ENCODE measurements around the gene ZNF277.

ZNF277 gene

GRCh38 chr7:112215787-112216186, 9.3 kb downstream of the ZNF277 start:
- DNase-seq (ENCODE audit: low read depth), result no peak
- no peak for TF ChIP-seq CTCF (IDR thresholded peaks at IDR 0.05; ENCODE audit: insufficient read depth, low read depth, low read length, missing control alignments)
- H3K4me3 ChIP-seq (ENCODE audit: low read depth, low read length), result no peak overlapping the region

GRCh38 chr7:112220877-112221434, 14.5 kb downstream of the ZNF277 start:
- H3K4me3 ChIP-seq (ENCODE audit: low read depth, low read length), result no peak overlapping the region
- no peak for DNase-seq (ENCODE audit: low read depth)
- no peak for TF ChIP-seq CTCF (IDR thresholded peaks at IDR 0.05; ENCODE audit: insufficient read depth, low read depth, low read length, missing control alignments)

GRCh38 chr7:112223310-112223709, 16.8 kb downstream of the ZNF277 start:
- no peak overlapping the region for H3K4me3 ChIP-seq (ENCODE audit: low read depth, low read length)
- no peak for TF ChIP-seq CTCF (IDR thresholded peaks at IDR 0.05; ENCODE audit: insufficient read depth, low read depth, low read length, missing control alignments)
- no peak for DNase-seq (ENCODE audit: low read depth)

- no peak for DNase-seq (ENCODE audit: low read depth)
- no peak for TF ChIP-seq CTCF (IDR thresholded peaks at IDR 0.05; ENCODE audit: insufficient read depth, low read depth, low read length, missing control alignments)
These were observed 17.7 kb downstream of the ZNF277 start for GRCh38 chr7:112224186-112224585.

GRCh38 chr7:112225006-112225405, 18.5 kb downstream of the ZNF277 start:
- DNase-seq (ENCODE audit: low read depth), result no peak
- no peak for TF ChIP-seq CTCF (IDR thresholded peaks at IDR 0.05; ENCODE audit: insufficient read depth, low read depth, low read length, missing control alignments)

More at GRCh38 chr7:112224186-112224585, 17.7 kb downstream of the ZNF277 start:
- no peak overlapping the region for H3K4me3 ChIP-seq (ENCODE audit: low read depth, low read length)

GRCh38 chr7:112226701-112227276, 20.3 kb downstream of the ZNF277 start:
- no peak for DNase-seq (ENCODE audit: low read depth)
- no peak for TF ChIP-seq CTCF (IDR thresholded peaks at IDR 0.05; ENCODE audit: insufficient read depth, low read depth, low read length, missing control alignments)
- no peak overlapping the region for H3K4me3 ChIP-seq (ENCODE audit: low read depth, low read length)

More at GRCh38 chr7:112225006-112225405, 18.5 kb downstream of the ZNF277 start:
- H3K4me3 ChIP-seq (ENCODE audit: low read depth, low read length), result no peak overlapping the region

- no peak overlapping the region for H3K4me3 ChIP-seq (ENCODE audit: low read depth, low read length)
- DNase-seq (ENCODE audit: low read depth), result no peak
- no peak for TF ChIP-seq CTCF (IDR thresholded peaks at IDR 0.05; ENCODE audit: insufficient read depth, low read depth, low read length, missing control alignments)
These were observed 22.1 kb downstream of the ZNF277 start for GRCh38 chr7:112228632-112229031.
